ENCODE measurements around the gene NOP14.

- TF ChIP-seq CTCF (IDR thresholded peaks at IDR 0.05): no peak
- no peak for TF ChIP-seq POLR2A (IDR thresholded peaks at IDR 0.05)
- no peak for TF ChIP-seq EP300 (IDR thresholded peaks at IDR 0.05)
Measured at GRCh38 chr4:2995546-2996265, 32.5 kb upstream of the NOP14 start.
